ENCODE results near the gene ACSF2. TPM values are rescaled to one million over a fixed set of nuclear protein-coding genes. Genes with fewer than 3 reads are reported as not detected.

ACSF2 gene
- polyA plus RNA-seq, 1 donor (not counting 4 experiments of a cell fraction or from before 2014, with no cell fraction given): 71.9 TPM

DNA sequence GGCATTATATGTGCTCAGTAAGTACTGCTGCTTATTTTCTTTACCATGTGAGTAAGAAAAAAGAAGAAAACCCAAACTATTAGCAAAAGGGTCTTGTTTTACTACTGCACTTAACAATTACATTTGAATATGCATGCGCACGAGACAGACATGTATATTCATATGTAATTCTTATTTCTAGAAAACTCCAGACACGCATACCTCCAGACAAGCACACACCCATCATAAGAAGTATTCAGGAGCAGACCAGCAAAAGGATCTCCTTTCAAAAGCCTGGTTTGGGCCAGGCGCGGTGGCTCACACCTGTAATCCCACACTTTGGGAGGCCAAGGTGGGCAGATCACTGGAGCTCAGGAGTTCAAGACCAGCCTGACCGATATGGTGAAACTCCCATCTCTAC lies 36.5 kb upstream of the ACSF2 start:
- Histone ChIP-seq H3K27me3 (ENCODE audit: control insufficient read depth, extremely low read depth, insufficient read depth, low read length) (no peaks in the 10 kb centered on the region), H3K9ac (ENCODE audit: control insufficient read depth, extremely low read depth, insufficient read depth, low read length) (no peak overlapping the region), H3K9me3 (ENCODE audit: control insufficient read depth, low read depth, low read length) (no peaks in the 10 kb centered on the region), H2AFZ (ENCODE audit: control insufficient read depth, low read length) (no peak overlapping the region), H3K4me1 (ENCODE audit: control insufficient read depth, extremely low read depth, insufficient read depth, low read length) (no peaks in the 10 kb centered on the region), H3K9me1 (ENCODE audit: control insufficient read depth, extremely low read depth, insufficient read depth, low read length) (no peaks in the 10 kb centered on the region), H3K4me3 (ENCODE audit: control insufficient read depth in 2 of 3, extremely low read depth in 1 of 3, insufficient read depth in 2 of 3, low read depth in 1 of 3, low read length in 3 of 3) (no peak overlapping the region), H3K36me3 (ENCODE audit: control insufficient read depth in 2 of 2, extremely low read depth in 1 of 2, insufficient read depth in 2 of 2, low read length in 2 of 2) (peaks cover 62 to 87% of the 10 kb centered on the region in 2 experiments), H3K4me2 (ENCODE audit: control insufficient read depth, extremely low read depth, insufficient read depth, low read depth, low read length) (no peak overlapping the region), H3K27ac (ENCODE audit: control insufficient read depth, insufficient read depth, low read length) (no peak overlapping the region), H4K20me1 (ENCODE audit: control insufficient read depth, extremely low read depth, insufficient read depth, low read length) (peaks cover 11% of the 10 kb centered on the region), H3K79me2 (ENCODE audit: control insufficient read depth, insufficient read depth, low read length) (peaks cover 66% of the 10 kb centered on the region)
- DNase-seq (ENCODE audit: low read depth, low spot score): no peak
- no peak for FAIRE-seq
- dilution Hi-C loops (cut with MboI; ENCODE audit: extremely low pct_ligation_motif_present, low sequenced_read_pairs): no loop called here
- TF ChIP-seq, protein P1, sequence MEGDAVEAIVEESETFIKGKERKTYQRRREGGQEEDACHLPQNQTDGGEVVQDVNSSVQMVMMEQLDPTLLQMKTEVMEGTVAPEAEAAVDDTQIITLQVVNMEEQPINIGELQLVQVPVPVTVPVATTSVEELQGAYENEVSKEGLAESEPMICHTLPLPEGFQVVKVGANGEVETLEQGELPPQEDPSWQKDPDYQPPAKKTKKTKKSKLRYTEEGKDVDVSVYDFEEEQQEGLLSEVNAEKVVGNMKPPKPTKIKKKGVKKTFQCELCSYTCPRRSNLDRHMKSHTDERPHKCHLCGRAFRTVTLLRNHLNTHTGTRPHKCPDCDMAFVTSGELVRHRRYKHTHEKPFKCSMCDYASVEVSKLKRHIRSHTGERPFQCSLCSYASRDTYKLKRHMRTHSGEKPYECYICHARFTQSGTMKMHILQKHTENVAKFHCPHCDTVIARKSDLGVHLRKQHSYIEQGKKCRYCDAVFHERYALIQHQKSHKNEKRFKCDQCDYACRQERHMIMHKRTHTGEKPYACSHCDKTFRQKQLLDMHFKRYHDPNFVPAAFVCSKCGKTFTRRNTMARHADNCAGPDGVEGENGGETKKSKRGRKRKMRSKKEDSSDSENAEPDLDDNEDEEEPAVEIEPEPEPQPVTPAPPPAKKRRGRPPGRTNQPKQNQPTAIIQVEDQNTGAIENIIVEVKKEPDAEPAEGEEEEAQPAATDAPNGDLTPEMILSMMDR (optimal IDR thresholded peaks at IDR 0.05 in 1 of 3, IDR thresholded peaks at IDR 0.05 in 1 of 3, conservative IDR thresholded peaks at IDR 0.05 in 1 of 3; ENCODE audit: extremely low read depth in 1 of 3, insufficient read depth in 2 of 3, low read length in 3 of 3): no peak
- no peak for TF ChIP-seq EZH2 (IDR thresholded peaks at IDR 0.05; ENCODE audit: low read length)

DNA sequence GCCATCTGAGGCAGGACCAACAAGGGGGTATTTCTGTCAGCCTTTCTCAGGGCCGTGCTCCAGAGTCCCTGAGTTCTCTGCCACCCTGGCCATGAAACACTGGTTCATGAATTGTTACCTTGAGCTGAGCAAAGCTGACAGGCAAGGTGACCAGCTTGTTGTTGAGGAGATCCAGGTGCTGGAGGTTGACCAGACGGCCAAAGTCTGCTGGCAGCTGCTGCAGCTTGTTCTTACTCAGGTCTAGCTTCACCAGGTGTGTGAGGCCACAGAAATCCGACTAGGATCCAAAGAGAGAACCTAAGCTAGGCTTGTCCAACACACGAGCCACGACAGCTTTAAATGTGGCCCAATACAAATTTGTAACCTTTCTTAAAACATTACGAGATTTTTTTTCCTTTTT lies 33.4 kb upstream of the ACSF2 start:
- no peak overlapping the region for H3K4me2 ChIP-seq (ENCODE audit: control insufficient read depth, extremely low read depth, insufficient read depth, low read depth, low read length)
- no peak overlapping the region for H3K4me3 ChIP-seq (ENCODE audit: control insufficient read depth in 2 of 3, extremely low read depth in 1 of 3, insufficient read depth in 2 of 3, low read depth in 1 of 3, low read length in 3 of 3)
- H3K27ac ChIP-seq (ENCODE audit: control insufficient read depth, insufficient read depth, low read length): no peak overlapping the region
- dilution Hi-C loops (cut with MboI; ENCODE audit: extremely low pct_ligation_motif_present, low sequenced_read_pairs): no loop called here
- H3K9me3 ChIP-seq (ENCODE audit: control insufficient read depth, low read depth, low read length): no peaks in the 10 kb centered on the region
- H3K9me1 ChIP-seq (ENCODE audit: control insufficient read depth, extremely low read depth, insufficient read depth, low read length): no peaks in the 10 kb centered on the region
- H3K9ac ChIP-seq (ENCODE audit: control insufficient read depth, extremely low read depth, insufficient read depth, low read length): no peak overlapping the region
- TF ChIP-seq, protein P1 (optimal IDR thresholded peaks at IDR 0.05 in 1 of 3, IDR thresholded peaks at IDR 0.05 in 1 of 3, conservative IDR thresholded peaks at IDR 0.05 in 1 of 3; ENCODE audit: extremely low read depth in 1 of 3, insufficient read depth in 2 of 3, low read length in 3 of 3): no peak
- no peak for TF ChIP-seq EZH2 (IDR thresholded peaks at IDR 0.05; ENCODE audit: low read length)
- H2AFZ ChIP-seq (ENCODE audit: control insufficient read depth, low read length): no peak overlapping the region
- DNase-seq (ENCODE audit: low read depth, low spot score) (no peak), FAIRE-seq (no peak)
- peaks cover 14% of the 10 kb centered on the region for H3K4me1 ChIP-seq (ENCODE audit: control insufficient read depth, extremely low read depth, insufficient read depth, low read length)
- H3K27me3 ChIP-seq (ENCODE audit: control insufficient read depth, extremely low read depth, insufficient read depth, low read length): no peaks in the 10 kb centered on the region
- H3K79me2 ChIP-seq (ENCODE audit: control insufficient read depth, insufficient read depth, low read length): peaks cover 86% of the 10 kb centered on the region
- H4K20me1 ChIP-seq (ENCODE audit: control insufficient read depth, extremely low read depth, insufficient read depth, low read length): peaks cover 11% of the 10 kb centered on the region
- peaks cover 45 to 70% of the 10 kb centered on the region in 2 experiments for H3K36me3 ChIP-seq (ENCODE audit: control insufficient read depth in 2 of 2, extremely low read depth in 1 of 2, insufficient read depth in 2 of 2, low read length in 2 of 2)
